ENCODE data around the gene EP400.
A peak's percentile ranks its signal among the peaks of the same experiment; 100 is the strongest.
"Not testable (repeated sequence)": the region's sequence is repeated elsewhere in the genome, so short reads cannot be mapped to it uniquely, and the experiment has no call there.

EP400 gene

DNA sequence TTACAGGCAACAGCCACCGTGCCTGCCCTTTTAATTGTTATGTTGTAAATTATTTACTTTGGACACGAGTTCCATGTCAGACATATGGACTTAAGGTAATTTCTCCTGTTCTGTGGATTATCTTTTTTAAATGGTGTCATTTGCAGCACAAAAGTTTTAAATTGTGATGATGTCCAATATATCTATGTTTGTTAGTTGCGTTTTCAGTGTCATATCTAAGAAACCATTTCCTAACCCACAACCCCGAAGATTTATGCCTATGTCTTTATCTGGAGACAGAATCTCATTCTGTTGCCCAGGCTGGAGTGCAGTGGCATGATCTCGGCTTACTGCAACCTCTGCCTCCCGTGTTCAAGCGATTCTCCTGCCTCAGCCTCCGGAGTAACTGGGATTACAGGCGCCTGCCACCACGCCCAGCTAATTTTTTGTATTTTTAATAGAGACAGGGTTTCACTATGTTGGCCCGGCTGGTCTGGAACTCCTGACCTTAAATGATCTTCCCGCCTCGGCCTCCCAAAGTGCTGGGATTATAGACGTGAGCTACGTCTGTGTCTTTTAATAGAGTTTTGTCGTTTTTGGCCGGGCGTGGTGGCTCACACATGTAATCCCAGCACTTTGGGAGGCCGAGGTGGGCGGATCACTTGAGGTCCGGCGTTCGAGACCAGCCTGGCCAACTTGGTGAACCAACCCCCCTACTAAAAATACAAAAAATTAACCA lies 870 bp upstream of the EP400 start:
- DNase-seq (ENCODE audit: low read depth in 3 of 3): not testable (repeated sequence)

DNA sequence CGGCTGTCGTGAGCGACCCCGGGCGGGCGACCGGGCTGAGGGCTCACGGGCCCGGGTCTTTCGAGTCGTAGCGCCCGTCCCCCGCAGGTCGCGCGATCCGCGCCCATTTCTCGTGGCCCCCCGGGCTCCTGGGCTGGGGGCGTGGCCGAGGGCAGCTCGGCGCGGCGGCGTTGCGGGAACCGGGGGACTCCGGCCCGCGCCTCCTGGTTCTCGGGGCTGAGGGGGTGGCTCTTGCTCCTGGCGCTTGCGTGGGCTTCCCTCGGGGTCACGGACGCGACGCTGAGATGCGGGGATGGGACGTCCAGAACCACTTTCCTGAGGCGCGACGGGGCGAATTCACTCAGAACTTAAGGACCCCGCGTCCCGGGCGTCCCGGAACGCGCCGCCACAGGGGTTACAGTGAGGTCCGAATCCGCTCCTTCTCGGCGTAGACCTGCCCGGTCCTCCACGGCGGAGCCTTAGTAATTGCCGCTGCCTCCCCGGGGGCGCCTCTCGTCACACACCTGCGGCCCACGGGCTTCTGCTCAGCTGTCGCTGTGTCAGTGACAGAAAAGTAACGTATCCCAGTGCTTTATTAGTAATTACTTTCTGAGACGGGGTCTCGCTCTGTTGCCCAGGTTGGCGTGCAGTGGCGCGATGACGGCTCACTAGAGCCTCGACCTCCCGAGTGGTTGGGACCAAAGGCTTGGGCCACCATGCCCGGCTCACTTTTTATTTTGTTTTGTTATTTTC lies 606 bp downstream of the EP400 start:
- peak in 2 of 3 donors; percentile 10 to 21 for DNase-seq (ENCODE audit: low read depth in 3 of 3)

DNA sequence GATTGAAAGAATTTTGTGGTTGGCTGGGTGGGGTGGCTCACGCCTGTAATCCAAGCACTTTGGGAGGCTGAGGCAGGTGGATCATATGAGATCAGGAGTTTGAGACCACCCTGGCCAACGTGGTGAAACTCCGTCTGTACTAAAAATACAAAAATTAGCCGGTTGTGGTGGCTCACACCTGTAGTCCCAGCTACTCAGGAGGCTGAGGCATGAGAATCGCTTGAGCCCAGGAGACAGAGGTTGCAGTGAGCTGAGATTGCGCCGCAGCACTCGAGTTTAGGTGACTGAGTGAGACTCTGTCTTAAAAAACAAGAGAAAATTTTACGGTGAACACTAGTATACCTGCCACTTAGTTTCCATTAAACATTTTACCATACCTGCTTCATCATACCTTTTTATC lies 4.1 kb downstream of the EP400 start:
- not testable (repeated sequence) for DNase-seq (ENCODE audit: low read depth in 3 of 3)

DNA sequence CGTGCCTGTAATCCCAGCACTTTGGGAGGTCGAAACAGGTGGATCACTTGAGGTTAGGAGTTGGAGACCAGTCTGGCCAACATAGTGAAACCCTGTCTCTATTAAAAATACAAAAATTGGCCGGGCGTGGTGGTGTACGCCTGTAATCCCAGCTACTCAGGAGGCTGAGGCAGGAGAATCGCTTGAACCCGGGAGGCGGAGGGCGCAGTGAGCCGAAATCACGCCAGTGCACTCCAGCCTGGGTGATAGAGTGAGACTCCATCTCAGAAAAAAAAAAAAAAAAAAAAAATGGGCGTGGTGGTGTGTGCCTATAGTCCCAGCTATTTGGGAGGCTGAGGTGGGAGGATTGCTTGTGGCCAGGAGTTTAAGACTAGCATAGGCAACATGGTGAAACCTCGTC lies 4.7 kb downstream of the EP400 start:
- not testable (repeated sequence) for DNase-seq (ENCODE audit: low read depth in 3 of 3)

DNA sequence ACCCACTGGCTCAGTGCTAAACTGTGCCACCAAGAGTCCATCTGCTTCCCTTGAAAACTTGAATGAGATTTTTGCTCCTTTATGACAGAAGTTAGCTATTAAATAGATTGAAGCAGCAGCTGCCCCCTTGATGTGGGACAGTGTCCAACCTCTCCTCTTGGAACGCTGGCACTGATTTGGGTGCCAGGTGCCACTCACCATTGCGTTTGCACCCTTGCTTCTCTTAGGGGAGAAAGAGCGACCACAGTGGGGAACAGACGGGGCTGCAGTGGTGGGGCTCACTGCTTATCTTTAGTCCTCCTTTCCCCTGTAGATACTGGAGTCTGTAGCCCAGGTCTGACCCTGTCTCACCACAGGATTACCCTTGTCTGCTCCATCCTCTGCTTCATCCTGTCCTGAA lies 9.4 kb downstream of the EP400 start:
- no peak for DNase-seq (ENCODE audit: low read depth in 3 of 3)

DNA sequence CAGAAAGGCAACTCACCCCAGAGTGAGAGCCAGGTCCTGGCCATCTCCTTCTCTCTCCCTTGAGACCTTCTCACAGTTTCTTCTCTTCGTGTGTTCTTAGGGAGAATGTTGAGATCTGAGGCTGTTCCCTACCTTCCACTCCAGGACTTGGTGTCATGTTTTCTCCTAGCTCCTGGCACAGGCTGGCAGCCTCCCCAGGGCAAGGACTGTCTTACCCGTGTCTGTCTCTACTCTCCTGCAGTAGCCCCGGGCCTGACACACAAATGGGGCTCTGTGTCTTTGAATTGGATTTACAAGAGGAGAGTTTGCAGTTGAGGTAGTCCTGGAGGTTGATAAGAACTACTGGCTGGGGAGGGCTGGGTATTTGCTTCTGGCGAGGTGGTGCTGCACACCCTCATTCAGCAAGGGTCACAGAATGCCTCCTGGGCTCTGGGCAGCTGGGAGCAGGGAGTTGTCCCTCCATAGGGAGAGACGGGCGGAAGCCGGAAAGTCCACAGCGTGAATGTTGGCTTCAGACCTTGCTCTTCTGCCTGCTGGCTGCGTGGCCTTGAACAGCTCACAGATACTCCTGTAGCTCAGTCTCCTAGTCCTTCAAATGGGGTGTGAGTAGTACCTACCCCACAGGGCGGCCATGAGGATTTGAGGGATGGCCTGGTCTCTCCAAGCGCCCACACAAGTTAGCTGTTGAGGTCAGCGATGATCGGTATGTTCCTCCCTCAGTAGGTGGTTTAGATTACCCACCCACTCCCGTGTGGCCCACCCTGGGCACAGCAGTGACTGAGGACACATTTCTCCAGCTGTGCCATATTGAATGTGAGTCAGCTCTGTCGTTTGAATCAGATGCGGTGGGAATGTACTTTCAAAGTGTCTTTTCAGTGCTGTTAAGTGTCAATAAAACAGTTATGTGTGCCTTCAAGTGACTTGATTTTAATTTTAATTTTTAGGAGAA lies 10.2 kb downstream of the EP400 start:
- no peak for DNase-seq (ENCODE audit: low read depth in 3 of 3)

DNA sequence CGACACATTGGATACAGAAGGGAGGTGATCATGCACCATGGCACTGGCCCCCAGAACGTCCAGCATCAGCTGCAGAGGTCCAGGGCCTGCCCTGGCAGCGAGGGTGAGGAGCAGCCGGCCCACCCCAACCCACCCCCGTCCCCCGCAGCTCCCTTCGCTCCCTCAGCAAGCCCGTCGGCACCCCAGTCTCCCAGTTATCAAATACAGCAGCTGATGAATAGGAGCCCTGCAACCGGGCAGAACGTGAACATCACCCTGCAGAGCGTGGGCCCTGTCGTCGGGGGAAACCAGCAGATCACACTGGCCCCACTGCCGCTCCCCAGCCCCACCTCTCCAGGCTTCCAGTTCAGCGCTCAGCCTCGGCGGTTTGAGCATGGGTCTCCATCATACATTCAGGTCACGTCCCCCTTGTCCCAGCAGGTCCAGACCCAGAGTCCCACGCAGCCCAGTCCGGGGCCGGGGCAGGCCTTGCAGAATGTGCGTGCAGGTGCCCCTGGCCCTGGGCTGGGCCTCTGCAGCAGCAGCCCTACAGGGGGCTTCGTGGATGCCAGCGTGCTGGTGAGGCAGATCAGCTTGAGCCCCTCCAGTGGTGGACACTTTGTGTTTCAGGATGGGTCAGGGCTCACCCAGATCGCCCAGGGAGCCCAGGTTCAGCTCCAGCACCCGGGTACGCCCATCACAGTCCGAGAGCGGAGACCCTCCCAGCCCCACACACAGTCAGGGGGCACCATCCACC lies 11.0 kb downstream of the EP400 start:
- not testable (repeated sequence) for DNase-seq (ENCODE audit: low read depth in 3 of 3)

DNA sequence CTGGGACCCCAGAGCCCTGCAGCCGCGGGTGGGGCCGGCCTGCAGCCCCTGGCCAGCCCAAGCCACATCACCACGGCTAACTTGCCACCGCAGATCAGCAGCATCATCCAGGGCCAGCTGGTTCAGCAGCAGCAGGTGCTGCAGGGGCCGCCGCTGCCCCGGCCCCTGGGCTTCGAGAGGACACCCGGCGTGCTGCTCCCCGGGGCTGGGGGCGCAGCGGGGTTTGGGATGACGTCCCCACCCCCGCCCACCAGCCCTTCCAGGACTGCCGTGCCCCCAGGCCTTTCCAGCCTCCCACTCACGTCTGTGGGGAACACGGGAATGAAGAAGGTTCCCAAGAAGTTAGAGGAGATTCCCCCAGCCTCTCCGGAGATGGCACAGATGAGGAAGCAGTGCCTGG lies 11.6 kb downstream of the EP400 start:
- DNase-seq (ENCODE audit: low read depth in 3 of 3): not testable (repeated sequence)

DNA sequence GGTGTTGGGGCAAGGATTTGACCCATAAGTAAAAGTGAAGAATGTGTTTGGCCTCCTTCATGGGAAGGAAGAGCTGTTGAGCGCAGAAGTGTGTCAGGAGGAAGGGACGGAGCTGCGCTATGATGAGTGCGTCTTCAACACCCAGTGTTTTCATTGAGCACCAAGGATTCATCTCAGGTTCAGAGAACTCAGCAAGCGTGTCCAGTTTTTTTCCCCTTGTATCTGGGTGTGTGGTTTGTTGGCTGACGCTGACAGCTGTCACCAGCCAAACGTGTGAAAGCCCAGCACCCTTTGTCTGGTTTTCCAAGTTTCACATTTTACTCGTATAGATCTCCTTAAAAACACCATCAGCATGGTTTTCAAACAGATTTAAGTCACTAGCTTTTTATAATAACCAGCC lies 12.3 kb downstream of the EP400 start:
- no peak for DNase-seq (ENCODE audit: low read depth in 3 of 3)

DNA sequence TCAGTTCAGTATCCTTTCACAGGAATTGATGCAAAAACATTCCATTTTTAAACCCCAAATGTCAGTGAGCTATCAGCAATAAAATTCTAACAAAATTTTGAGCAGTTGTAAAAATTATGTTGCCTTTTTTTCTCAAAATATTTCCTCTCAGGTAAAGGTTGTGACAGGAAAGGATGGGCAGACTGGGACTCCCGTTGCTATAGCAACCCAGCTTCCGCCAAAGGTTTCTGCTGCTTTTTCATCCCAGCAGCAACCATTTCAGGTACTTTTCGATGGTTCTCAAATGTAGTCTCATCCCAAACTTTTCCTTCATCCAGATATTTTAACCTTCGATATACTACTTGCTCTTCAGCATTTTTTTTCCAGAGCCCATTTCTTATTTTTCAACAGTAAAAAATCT lies 13.6 kb downstream of the EP400 start:
- DNase-seq (ENCODE audit: low read depth in 3 of 3): no peak

DNA sequence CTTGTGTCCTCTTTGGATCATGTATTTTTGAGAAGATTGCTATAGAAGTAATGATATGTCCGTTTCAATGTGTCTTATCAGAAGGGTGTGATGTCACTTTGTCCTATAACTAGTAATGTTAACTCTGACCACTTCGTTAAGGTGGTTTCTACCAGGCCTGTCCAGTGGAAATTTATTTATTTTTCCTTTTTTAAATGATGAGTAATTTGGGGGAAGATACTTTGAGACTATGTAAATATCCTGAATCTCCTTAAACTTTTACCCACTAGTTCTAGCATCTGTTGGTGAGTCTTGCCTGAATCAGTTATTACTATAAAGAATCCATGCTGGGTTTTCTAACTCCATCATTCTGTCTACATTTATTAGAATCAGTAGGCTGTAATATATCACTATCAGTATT lies 15.3 kb downstream of the EP400 start:
- DNase-seq (ENCODE audit: low read depth in 3 of 3): no peak

DNA sequence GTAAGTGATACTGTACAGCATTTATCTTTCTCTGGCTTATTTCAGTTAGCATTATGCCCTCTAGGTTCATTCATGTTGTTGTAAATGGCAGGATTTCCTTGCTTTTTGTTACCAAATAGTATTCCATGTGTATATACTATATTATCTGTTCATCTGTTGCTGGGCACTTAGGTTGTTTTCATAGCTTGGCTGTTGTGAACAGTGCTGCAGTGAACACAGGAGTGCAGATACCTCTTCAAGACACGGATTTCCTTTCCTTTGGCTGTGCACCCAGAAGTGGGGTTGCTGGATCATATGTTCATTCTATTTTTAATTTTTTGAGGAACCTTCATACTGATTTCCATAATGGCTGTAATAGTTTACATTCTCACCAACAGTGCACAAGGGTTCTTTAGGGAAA lies 21.5 kb downstream of the EP400 start:
- no peak for DNase-seq (ENCODE audit: low read depth in 3 of 3)

DNA sequence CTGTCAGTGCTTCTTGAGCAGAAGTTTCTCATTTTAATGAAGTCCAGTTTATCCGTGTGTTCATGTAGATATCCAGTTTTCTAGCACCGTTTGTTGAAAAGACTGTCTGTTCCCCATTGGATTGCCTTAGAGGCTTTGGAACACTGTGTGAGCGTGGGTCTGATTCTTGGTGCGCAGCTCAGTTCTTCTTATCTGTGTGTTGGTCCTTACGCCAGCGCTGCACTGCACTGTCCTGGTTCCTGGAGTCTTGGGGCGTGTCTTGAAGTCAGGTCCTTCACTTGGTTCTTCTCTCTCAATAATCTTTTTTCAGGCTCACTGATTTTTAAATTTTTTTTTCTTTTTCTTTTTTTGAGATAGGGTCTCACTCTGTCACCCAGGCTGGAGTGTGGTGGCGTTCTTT lies 25.5 kb downstream of the EP400 start:
- DNase-seq (ENCODE audit: low read depth in 3 of 3): no peak

DNA sequence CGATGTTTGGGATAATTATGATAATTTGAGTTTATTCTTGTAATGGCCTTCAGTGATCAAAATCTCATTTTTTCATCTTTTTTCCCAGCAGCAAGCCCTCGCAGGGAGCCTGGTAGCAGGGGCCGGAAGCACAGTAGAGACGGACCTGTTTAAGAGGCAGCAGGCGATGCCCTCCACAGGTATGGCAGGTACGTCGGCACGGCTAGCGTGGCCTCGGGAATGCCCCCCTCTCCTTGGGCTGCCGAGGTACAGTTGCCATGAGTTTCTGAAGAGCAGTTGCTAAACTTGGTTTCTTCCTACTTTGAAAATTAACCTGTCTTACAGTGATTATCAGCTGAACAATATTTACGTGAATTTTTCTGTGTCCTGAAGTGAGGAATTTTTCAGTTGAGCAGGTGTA lies 29.9 kb downstream of the EP400 start:
- DNase-seq (ENCODE audit: low read depth in 3 of 3): no peak

DNA sequence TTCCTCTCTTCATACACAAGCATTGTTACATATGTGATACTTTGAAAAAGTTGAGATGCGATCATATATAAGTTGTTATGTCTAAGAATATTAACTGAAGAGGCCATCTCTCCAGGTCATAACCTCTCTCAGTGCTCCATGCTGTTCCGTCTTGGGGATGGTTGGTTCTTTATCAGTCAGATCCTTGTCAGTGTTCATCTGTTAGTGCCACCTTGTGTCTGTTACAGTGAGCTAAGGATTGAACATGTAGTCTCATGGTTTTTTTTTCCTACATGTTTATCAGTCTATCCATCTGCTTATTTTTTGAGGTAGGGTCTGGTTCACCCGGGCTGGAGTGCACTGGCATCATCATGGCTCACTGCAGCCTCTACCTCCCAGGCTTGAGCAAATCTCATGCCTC lies 30.5 kb downstream of the EP400 start:
- DNase-seq (ENCODE audit: low read depth in 3 of 3): no peak

DNA sequence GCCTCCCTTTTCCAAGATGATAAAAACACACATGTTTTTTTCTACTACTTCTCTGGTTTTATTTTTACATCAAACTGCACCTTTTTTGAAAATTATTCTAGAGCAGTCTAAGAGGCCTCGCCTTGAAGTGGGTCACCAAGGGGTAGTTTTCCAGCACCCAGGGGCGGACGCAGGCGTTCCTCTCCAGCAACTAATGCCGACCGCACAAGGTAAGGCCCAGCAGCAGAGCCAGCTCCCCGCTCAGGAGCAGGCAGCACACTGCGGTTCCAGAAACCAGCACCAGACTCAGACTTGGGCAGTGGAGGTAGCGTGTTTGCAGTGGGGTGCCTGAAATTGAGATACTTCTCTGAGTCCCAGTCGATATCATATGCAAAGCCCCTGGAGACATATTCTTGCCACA lies 31.6 kb downstream of the EP400 start:
- no peak for DNase-seq (ENCODE audit: low read depth in 3 of 3)

DNA sequence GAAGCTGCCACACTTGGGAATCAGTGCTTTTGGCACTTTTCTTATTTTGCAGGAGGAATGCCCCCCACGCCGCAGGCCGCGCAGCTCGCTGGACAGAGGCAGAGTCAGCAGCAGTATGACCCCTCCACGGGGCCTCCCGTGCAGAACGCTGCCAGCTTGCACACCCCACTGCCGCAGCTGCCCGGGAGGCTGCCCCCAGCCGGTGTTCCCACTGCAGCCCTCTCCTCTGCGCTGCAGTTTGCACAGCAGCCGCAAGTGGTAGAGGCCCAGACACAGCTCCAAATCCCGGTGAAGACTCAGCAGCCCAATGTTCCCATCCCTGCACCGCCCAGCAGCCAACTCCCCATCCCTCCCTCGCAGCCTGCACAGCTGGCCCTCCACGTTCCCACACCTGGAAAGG lies 32.3 kb downstream of the EP400 start:
- DNase-seq (ENCODE audit: low read depth in 3 of 3): no peak

DNA sequence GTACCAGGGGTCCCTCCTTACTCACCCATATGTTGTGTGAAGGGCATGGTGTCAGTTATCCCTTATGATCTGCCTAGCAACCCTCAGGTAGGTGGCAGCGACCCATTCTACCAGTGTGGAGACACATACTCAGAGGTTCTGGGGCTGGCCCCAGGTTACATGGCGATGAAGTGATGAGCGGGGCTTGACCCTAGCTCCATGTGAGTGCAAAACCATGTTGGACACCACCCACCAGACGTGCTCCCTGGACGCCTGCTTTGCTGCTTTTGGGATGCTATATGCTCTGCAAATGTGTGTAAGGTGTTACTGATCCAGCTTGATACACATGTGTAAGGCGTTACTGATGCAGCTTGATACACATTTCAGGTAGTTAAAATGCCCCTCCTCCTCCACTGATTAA lies 33.3 kb downstream of the EP400 start:
- no peak for DNase-seq (ENCODE audit: low read depth in 3 of 3)

DNA sequence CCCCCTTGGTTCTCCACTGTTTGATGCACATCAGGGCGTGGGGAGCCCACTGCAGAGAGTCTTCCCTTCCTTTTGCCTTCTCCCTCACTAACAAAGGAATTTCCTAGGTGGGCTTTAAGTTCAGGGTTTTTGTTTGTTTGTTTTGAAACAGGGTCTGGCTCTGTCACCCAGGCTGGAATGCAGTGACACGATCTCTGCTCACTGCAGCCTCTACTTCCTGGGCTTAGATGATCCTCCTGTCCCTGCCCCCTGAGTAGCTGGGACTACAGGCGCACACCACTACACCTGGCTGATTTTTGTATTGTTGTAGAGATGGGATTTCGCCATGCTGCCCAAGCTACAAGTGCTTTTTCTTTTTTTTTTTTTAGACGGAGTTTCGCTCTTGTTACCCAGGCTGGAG lies 33.8 kb downstream of the EP400 start:
- no peak for DNase-seq (ENCODE audit: low read depth in 3 of 3)

DNA sequence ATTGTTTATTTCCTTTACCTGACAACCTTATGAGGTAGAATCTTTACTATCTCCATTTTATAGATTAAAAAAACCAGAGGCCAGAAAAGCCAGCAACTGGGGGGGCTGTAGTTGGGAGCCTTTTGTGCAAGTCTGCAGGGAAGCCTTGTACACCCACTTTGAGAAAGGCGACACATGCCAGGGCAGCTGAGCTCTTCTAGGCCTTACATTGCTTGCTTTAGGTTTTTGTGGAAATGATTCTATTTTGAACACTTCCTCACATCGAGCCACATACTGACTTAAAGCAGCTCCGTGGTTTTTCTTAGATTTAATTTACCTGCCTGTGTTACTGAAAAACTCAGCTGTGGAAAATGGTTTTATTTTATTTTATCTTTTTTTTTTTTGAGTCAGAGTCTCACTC lies 34.6 kb downstream of the EP400 start:
- no peak for DNase-seq (ENCODE audit: low read depth in 3 of 3)

DNA sequence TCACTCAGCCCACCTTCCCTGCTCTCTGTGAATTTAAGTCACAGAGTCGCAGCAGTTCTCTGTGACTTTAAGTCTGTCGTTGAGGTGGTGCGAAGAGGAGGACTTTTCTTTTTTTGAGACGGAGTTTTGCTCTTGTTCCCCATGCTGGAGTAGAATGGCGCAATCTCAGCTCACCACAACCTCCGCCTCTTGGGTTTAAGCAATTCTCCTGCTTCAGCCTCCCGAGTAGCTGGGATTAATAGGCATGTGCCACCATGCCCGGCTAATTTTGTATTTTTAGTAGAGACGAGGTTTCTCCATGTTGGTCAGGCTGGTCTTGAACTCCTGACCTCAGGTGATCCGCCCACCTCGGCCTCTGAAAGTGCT lies 35.8 kb downstream of the EP400 start:
- DNase-seq (ENCODE audit: low read depth in 3 of 3): not testable (repeated sequence)

DNA sequence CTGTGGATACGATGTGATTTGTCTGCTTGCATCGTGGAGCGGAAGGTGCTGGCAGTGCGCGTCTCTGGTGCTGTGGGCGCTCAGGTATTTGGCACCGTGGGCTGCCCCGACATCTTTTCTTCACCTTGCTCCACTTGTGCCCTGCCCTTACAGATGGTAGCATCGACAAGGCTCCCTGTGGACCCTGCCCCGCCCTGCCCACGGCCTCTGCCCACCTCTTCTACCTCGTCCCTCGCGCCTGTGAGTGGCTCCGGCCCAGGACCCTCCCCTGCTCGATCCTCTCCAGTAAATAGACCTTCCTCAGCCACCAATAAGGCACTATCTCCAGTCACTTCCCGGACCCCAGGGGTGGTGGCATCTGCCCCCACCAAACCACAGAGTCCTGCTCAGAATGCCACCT lies 36.6 kb downstream of the EP400 start:
- DNase-seq (ENCODE audit: low read depth in 3 of 3): no peak

Data from stimulated activated CD4-positive, alpha-beta T cell treated with anti-CD3 and anti-CD28 coated beads, TNF-alpha, amount 100 ng/mL, for 48 hours (primary cell).